ENCODE results near the gene RUNX3.

DNA sequence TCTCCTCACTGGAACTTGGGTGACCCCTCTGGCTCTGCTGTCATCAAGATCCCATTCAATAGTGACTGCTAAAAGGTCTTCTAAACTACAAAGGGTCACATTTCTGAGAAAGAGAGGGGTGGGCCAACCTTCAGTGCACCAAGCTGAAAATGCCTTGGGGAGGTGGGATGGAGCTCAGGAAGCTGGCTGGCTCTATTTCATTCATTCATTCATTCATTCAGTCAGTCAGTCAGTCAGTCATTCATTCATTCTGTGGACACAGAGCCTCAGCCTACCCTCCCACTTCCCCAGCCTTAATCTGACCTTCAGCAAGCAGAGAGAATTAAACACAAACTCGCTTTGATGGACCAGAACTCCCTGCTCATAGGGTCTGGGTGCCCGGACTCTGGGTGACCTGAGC lies 11.7 kb downstream of the RUNX3 start:
- TF ChIP-seq CTCF (IDR thresholded peaks at IDR 0.05) (no peak), EZH2 (IDR thresholded peaks at IDR 0.05; ENCODE audit: borderline replicate concordance, insufficient read depth, low read depth, low read length, poor library complexity, severe bottlenecking) (no peak)
